Gastrocnemius medialis (tissue), 4 donors: ENCODE measurements around the gene NHSL1.

Experiments
- POLR2A ChIP-seq, 2 donors: fragments of 450-650 bp; IDR thresholded peaks; one replicate each; pipeline ENCODE4 v1.6.1; 2017; ENCODE audit warnings: antibody characterized with exemption in 2 of 2, mild to moderate bottlenecking in 2 of 2, moderate library complexity in 2 of 2
- TF ChIP-seq, protein P1 (sequence below), 5 experiments: fragments of 450-650 bp in 3 of 5; fragments of 200-600 bp in 2 of 5; sonication (generic) in 2 of 5; IDR thresholded peaks in 4 of 5; conservative IDR thresholded peaks in 1 of 5; 1 replicate in 4 of 5; 2 replicates in 1 of 5; pipeline ENCODE4 v1.5.1; 2016 to 2019; ENCODE audit warnings: antibody characterized with exemption in 5 of 5, mild to moderate bottlenecking in 3 of 5, moderate library complexity in 3 of 5

GRCh38 chr6:138510093-138510492 is 10.8 kb upstream of the NHSL1 start:
- TF ChIP-seq, protein P1, sequence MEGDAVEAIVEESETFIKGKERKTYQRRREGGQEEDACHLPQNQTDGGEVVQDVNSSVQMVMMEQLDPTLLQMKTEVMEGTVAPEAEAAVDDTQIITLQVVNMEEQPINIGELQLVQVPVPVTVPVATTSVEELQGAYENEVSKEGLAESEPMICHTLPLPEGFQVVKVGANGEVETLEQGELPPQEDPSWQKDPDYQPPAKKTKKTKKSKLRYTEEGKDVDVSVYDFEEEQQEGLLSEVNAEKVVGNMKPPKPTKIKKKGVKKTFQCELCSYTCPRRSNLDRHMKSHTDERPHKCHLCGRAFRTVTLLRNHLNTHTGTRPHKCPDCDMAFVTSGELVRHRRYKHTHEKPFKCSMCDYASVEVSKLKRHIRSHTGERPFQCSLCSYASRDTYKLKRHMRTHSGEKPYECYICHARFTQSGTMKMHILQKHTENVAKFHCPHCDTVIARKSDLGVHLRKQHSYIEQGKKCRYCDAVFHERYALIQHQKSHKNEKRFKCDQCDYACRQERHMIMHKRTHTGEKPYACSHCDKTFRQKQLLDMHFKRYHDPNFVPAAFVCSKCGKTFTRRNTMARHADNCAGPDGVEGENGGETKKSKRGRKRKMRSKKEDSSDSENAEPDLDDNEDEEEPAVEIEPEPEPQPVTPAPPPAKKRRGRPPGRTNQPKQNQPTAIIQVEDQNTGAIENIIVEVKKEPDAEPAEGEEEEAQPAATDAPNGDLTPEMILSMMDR (IDR thresholded peaks at IDR 0.05 in 4 of 5, conservative IDR thresholded peaks at IDR 0.05 in 1 of 5): no peak
- TF ChIP-seq POLR2A (IDR thresholded peaks at IDR 0.05): no peak
